Measurements from ENCODE around the gene UBD.

UBD gene

DNA sequence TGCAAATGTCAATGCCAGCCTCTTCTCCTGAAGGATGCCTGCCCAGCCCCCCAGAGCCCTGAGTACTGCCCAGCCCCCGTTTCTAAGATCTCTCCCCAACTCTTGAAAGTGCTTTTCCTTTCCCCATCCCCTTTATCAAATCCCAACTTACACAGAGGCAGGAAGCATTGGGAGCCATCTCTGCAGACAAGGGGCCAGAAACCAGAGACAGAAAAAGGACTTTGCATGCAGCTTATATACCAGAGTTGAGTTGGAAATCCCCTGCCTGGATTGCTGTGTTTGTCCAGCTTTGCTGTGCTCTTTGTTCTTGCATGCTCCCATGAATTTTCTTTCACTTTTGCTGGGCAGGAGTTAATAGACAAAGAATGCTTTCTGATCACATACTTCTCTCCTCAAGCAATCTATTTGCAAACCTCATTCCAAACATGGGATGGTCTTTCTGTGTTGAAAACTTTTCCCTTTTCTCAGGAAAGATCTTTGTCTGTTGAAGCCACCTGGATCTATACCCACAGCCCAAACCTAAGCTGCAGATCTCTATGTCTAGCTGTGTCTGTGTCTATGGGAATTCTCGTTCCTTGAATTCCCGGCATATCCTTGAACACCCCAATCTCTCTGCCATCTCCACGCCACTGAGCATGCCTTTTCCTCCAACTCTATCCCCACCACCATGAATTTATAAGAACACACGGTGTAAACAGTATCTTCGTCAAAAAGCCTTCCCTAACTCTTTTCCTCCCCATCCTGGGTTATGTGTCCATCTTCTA, at the start of gene UBD:
Gene UBD, minus strand, starts transcription at position 209 of the 764 bp plus-strand sequence. Its CDS starts 31 bp downstream, at position 178.
- DNase-seq: no peak

DNA sequence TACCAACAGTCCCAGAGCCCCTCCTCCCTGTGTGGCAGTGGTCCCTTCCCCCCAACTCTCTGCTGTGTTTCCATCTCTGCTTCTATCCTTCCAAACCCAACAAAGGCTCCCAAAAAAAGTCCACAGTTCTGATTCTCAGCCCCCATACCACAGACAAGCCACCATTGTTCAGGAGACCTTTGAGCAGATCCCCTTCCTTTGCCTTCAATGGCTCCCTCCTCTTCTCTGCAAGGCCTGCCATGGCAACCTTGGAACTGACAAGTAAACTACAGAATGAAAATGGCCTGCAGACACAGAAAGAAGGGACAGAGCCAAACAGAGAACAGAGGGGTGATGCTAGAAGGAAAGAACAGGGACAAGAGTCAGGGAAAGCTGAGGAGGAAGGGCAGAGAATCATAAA, 48.6 kb upstream of the UBD start:
- no peak for DNase-seq

DNA sequence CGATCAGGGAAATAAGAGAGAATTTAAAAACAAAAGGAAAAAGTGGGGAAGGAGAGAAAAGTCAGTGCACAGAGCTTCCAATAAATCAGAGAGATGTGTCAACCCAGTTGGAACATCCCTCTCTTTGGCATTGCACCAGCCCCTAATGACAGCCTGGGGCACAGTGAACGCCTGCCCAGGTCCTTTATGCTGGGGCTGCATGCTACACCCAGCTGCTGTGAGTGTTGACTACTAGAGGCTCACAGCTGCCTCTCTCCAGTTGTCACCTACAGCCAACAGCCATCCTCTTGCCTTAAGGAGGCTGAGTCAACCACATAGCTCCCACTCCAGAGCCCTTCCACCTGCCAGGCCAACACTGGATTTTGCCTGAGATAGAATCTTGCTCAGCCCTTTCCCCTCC, 44.4 kb upstream of the UBD start:
- no peak for DNase-seq

DNA sequence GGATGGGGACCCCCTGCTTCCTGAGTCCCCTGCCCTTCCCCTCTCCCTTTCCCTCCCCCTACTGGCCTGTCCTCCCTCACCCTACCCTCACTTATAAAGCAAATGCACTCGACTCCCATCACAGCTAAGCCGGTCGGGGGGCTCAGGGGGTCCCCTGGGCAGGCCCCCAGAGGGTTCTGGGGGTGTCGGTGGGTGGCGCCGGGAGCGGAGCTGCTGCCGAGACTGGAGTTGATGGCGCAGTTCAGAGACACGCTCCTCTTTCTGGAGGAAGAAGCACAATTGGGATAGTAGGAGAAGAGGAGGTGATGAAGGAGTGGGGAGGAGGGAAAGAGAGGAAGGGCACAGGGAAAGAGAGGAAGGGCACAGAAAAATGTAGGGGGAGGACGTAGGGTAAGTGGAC, 43.9 kb upstream of the UBD start:
- DNase-seq: no peak

DNA sequence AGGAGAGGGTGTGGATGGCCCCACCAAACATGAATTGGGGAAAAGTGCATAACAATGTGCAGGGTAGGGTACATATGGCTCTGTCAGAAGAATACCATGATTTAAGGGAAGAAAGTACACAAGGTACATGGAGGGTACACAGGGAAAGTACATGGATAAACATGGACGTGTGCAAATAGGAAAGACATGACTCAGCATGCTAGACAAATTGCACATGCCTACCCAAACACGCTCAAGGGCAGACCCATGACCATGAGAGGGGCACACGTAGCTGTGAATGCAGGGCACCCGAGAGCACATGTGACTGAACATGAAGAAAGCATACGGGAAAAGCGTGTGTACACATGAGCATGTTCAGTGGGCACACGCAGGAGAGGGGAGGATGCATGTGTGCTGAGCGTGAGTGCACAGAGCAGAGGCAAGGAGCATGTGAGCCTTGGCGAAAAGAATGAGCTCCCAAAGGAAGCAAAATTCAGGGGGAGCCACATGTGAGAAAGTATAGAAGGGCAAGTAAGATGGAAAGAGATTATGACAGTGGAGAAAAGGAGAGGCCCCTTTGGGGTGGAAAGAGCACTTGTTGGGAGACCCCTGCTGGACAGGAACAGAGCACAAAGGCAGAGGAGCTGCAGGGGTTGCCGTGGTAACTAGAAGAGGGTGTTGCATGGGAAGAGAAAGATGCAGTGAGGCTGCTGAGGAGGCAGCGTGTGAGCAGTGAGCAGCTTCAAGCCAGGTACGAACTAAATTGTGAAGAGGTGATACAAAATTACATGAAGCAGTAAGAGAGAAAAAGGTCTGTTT, 43.2 kb upstream of the UBD start:
- no peak for DNase-seq

DNA sequence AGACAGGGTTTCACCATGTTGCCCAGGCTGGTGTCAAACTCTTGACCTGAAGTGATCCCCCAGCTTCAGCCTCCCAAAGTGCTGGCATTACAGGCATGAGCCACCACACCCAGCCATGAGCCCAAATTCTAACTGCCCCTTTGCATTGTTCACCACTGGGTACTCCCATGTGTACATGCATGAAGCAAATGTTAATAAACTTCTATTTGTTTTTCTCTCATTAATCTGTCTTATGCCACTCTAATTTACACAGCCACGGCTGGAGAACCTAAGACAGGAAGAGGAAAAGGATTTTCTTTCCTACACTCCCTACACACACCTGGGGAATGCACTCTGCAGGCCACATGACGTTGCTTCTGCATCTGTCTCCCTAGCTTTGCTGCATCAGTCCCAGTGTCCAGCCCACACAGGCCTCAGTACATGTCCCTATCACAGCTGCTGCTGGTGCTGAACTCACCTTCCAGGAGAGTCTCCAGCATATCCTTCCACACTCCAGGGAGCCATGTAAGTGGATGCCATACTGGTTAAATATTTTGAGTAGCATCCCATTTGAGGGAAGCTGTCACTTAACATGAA, 38.7 kb upstream of the UBD start:
- DNase-seq: no peak

DNA sequence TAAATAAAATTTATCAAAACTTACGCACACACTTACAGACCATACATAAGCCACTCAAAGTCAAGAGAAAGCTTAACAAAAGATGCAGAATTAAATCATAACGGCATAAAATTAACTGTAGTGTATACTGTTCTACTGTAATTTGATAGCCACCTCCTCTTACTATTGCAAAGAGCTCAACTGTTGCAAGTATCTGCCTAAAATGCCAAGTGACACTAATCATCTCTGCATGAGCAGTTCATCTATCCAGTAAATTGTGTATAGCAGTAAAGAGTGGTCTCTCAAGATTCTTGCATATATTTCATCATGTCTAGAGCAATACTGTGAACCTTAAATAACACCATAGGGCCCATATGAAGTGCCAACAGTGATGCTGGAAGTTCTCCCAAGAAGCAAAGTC, 37.7 kb upstream of the UBD start:
- DNase-seq: no peak

DNA sequence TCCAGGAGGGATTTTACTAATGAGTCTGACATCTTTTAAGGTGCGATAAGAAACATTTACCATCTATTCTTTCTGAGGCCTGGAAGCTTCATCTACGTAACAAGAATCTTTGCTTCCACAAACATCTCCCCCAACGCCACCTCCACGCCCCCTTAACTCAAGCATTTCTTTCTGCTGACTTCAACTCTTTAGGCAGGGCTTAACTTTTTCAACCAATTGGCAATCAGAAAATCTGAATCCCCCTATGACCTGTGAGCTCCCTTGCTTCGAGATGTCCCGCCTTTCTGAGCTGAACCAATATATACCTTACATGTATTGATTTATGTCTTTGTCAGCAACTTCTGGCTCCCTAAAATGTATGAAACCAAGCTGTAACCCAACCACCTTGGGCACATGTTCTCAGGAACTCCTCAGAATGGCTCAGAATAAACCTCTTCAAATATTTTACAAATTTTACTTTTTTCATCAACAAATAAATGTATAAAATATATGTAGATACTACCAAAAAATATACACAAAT, 36.9 kb upstream of the UBD start:
- no peak for DNase-seq

DNA sequence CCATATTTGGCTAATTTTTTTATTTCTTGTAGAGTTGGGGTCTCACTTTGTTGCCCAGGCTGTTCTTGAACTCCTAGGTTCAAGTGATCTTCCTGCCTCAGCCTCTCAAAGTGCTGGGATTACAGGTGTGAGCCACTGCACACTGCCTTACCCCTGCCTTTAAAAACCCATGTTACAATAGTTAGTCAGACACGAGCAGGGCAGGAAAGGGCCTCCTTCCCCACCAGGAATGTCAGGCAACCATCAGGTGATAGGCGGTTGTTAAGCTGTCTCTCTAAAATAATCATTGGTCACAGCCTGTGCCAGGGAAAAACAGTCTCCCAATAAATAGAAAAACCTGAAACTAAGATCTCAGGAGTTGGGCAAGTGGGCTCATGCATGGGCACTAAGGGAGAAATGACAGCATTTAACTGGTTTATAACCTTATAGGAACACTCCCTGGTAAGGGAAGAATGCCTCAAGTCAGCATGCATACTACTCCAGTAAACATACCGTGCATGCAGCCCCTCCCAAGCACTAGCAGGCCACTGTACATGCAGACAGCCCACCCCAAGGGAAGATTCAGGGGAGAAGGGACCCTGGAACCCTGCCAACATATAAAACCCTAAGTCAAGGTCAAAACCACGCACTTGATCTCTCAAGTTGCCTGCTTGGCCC, 33.8 kb upstream of the UBD start:
- DNase-seq: no peak

DNA sequence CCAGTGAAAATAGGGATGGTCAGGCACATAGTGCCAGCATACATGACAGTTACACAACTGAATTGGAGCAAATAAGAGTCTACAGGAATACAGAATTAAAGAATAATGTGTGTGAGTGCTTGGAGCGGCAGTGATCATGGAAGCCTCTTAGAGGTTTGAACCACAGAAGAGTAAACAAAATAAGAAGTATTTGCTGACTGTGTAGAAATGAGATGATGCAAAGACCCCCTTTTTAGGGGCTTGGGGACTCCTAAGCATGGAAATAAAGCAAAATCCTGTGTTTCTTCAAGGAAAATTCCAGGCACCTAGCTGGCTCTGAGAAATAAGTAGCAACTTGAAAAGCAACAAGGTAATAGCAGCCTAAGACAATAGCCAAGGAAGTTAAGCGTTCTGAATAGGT, 32.1 kb upstream of the UBD start:
- DNase-seq: no peak

DNA sequence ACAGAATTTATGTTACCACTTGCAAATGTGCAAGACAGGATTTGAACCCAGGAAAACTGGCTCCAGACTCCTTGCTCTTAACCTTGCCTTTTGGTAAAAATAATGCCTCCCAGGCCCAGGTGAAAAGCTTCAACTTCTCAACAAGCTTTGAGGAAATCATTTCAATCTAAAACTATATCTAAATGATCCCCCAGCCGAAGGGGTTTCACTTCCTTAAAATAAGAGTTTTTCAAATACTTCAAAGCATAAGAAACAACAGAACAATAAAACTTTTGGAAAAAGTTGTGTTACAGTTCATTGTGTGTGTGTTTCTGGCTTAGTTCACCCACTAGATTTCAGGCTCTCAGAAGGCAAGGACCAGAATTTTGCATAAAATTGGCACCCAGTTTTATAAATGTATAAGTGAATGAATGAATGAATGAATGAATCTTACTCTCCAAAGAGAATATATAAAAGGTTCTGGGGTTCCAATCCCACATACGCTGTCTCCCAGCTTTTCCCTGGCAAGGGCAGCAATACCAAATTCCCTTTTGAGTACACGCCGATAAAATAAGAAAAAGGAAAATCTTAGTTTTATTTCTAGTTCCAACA, 30.8 kb upstream of the UBD start:
- no peak for DNase-seq

DNA sequence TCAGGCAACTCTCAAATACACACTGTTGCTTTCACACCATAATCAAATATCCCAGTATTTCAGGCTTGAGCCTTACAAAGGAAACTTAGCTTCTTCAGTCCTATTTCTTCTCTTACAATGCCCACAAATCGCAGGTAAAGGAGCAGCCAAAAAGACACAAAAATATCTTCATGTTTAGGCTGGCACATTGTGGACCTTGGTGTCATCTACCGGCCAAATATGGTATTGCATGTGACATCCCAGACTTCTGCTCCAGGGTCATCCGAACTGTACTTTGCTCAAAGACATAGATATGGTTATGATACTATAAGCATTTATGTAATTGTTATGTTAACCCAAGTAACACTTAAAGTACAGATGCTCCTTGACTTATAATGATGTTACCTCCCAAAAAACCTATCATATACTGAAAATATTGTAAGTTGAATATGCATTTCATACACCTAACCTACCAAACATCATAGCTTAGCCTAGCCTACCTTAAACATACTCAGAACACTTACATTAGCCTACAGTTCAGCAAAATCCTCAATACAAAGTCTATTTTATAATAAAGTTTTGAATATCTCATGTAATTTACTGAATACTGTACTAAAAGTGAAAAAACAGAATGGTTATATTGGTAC, 30.0 kb upstream of the UBD start:
- DNase-seq: peak; percentile 20

DNA sequence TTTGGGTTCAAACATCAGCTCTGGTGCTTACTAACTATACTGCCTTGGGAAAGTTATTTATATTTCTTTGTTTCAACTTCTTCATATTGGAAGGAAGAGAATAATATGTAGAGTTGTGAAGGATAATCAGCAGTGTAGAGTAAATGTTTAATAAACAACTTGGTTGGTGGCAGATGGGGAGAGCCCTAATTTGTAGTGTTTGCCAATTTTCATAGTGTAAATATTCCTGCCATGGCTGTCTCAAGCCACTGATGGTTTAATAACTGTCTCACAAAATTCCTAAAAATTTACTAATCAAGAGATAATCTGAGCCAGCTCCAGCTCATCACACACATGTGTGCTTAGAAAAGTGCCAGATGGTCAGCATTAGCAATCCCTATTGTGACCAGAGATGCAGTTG, 25.3 kb upstream of the UBD start, which contains the start of gene OR2H2:
Gene OR2H2, plus strand, starts transcription at position 301 of the 400 bp plus-strand sequence. CDS start 2,824 bp downstream, outside the sequence.
- DNase-seq: no peak

DNA sequence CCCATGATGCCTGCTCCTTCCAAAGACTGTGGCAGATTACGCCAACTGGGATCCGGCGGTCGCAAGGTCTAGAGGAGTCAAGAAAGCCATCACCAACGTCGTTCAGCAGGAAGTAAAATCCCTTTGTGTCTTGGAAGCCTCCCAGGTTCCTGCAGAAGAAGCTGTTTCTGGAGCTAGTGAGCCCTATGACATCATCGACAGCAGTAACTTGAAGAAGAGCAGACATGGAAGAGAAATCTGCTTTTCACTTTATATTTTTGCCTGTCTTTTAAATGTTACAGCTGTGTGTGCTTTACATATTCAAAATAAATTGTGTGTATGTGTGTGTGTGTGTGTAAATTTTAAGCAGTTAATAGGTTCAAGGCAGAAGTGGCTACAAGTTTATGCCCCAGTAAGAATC, 18.0 kb upstream of the UBD start:
- no peak for DNase-seq

DNA sequence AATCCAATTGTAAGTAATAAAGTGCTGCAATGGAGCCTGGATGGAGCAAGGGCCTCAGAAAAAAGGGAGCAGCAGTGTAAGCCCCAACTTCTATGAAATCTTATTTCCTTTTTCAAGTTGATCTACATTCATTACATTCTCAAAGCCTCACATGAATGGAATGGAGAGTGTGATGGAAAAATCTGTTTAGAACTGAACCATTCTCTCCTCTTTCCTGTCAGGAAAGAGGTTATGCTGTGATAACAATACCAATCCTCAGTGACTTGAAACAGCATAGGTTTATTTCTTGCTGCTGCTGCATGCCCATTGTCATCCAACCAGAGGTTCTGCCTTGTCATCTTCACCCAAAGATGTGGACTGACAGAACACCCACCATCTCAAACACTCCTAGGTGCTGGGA, 16.5 kb upstream of the UBD start:
- no peak for DNase-seq

DNA sequence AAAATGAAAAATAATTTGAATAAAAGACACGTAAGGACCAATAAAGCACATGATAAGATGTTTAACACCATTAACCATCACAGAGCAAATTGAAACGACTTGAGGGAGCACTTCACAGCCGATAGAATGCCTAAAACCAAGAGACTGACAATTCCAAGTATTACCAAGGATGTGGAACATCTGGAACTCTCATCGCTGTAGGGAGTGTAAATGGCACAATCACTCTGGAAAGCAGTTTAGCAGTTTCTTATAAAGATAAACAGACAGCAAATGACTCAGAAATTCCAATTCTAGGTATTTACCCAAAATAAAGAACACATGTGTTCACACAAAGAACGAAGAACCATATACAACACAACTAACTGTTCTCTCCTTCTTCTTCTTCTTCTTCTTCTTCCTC, 8.5 kb upstream of the UBD start:
- DNase-seq: no peak

DNA sequence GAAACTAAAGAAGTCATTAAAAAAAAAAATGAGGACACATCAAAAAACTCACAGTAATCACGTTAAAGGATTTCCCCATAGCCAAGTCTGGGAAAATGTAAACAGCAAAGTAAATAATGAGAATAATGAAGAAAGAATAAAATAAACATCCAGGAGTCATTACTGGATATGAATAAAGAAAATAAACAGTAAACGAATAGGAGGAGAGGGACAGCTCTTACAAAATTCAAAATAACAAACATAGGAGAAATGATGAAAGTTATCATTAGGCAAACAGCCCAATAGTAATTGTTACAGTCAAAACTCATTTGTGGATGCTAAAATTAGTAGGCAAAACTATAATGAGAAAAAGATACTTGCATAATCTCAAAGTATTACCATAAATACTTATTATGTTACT, 8.0 kb upstream of the UBD start:
- DNase-seq: no peak

DNA sequence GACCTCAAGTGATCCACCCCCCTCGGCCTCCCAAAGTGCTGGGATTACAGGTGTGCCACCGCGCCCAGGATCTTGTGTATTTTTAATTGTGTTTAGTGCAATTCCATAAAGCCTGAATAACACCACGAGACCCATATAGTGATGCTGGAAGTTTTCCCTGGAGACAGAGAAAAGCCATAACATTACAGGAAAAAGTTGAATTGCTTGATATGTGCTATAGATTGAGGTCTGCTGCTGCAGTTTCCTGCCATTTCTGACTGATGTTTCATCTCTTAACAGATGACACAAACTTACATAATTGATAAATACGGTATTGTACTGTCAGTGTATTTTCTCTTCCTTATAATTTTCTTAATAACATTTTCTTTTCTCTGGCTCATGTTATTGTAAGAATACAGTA, 7.3 kb upstream of the UBD start:
- no peak for DNase-seq

DNA sequence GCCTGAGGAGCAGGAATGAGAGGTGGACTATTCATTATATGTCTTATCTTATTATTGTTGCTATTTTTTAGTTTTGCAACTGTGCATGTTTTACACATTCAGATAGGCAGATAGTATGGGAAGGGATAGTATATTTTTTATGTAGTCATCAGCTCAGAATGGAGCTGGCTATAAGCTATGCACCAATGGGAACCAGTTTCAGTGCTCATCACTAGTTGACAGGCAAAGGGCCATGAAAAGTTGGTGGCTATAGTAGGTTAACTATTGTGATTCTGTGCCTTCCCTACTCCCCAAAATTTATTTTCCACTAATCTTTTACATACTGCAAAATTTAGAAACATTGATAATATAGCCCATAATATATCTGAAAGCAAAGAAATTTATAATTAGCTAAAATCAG, 5.3 kb upstream of the UBD start:
- no peak for DNase-seq

DNA sequence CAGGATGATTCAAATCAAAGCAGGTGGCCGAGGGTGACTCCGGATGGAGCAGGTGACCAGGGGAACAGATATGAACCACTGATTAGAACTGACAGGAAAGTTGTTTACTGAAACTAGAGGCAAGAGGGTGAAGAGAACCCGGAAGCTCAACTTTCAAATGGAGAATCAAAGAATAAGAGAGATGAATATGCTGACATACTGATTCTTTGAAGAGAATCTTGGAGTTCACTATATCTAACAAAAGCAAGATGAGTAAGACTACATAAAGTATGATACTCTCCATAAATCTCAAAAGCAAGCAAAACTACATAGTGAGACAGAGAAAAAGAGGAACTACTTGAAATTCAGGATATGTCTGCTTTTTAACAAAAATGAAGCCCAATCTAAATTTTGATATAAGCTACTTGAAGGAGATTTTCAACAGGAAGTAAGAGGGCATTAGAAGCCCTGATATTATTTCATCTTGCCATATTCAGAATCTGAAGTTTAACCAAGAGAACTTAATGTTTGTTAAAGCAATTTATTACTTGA, 4.0 kb upstream of the UBD start:
- no peak for DNase-seq

DNA sequence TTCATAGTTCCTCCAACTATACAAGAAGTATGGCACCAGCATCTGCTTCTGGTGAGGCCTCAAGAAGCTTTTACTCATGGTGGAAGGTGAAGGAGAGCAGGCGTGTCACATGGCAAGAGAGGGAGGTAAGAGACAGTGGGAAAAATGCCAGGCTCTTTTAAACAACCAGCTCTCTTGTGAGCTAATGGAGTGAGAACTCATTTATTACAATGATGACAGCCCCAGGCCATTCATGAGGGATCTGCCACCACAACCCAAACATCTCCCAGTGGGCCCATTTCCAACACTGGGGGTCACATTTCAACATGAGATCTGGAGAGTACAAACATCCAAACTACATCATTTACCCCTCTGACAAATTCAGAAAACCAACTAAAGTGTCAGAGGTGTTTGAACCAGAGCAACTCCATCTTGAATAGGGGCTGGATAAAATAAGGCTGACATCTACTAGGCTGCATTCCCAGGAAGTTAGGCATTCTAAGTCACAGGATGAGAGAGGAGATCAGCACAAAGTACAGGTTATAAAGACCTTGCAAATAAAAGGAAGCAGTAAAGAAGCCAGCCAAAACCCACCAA, 2.2 kb upstream of the UBD start:
- no peak for DNase-seq

DNA sequence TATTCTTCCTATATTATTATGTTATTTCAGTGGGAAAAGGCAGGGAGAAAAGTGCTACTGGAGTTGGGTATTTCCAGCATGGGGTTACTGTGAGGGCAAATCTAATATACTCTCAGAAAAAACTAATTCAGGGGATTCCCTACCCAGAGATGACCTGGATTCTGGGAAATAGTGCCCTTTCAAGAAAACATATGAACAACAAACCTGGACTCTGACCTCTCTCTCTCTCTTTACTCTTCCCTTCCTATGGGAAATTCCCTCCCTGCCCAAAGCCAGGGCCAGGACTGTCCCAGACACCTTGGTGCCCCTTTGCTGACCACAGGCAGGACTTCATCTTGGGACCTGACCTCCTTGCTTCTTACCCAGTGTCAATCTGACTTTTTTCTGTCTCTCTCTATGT, 1.6 kb upstream of the UBD start:
- no peak for DNase-seq
